T-helper 1 cell (primary cell): ENCODE results near the gene U2AF2.

Experiments used
- DNase-seq, 5 donors: peaks; one replicate each; pipeline ENCODE4 v3.0.0-alpha.2; 2012 to 2020

U2AF2 gene

GRCh38 chr19:55676889-55677505 is 22.2 kb downstream of the U2AF2 start:
- no peak for DNase-seq

GRCh38 chr19:55677572-55678028 is 22.8 kb downstream of the U2AF2 start:
- DNase-seq: no peak

- DNase-seq: no peak
Measured at GRCh38 chr19:55678121-55678671, 23.4 kb downstream of the U2AF2 start.

- peak in 1 of 5 donors; percentile 23 for DNase-seq
Measured at GRCh38 chr19:55679343-55680257, 24.8 kb downstream of the U2AF2 start.

GRCh38 chr19:55680339-55681130 is 25.7 kb downstream of the U2AF2 start:
- no peak for DNase-seq

- no peak for DNase-seq
Measured at GRCh38 chr19:55681131-55682092, 26.6 kb downstream of the U2AF2 start.

- no peak for DNase-seq
Measured at GRCh38 chr19:55683449-55684261, 28.8 kb downstream of the U2AF2 start.

- DNase-seq: no peak
Measured at GRCh38 chr19:55684946-55685681, 30.3 kb downstream of the U2AF2 start.

GRCh38 chr19:55685776-55686175 is 30.9 kb downstream of the U2AF2 start:
- no peak for DNase-seq

GRCh38 chr19:55686311-55687050 is 31.6 kb downstream of the U2AF2 start:
- DNase-seq: no peak

GRCh38 chr19:55687281-55688201 is 32.7 kb downstream of the U2AF2 start:
- no peak for DNase-seq

GRCh38 chr19:55688422-55689218 is 33.8 kb downstream of the U2AF2 start:
- DNase-seq: no peak

- DNase-seq: no peak
Measured at GRCh38 chr19:55689411-55690108, 34.7 kb downstream of the U2AF2 start.

- DNase-seq: no peak
Measured at GRCh38 chr19:55690109-55690768, 35.4 kb downstream of the U2AF2 start.

GRCh38 chr19:55690769-55691545 is 36.1 kb downstream of the U2AF2 start:
- DNase-seq: no peak
